IPS-NIHi7 (cell line): ENCODE measurements around the gene TMEM52.
A peak's percentile ranks its signal among the peaks of the same experiment; 100 is the strongest.

Experiments
- DNase-seq: peaks from one replicate; pipeline ENCODE4 v3.0.0; 2012; ENCODE audit warnings: mixed read lengths; ENCODE audit errors: extremely low spot score

The TMEM52 gene

DNA sequence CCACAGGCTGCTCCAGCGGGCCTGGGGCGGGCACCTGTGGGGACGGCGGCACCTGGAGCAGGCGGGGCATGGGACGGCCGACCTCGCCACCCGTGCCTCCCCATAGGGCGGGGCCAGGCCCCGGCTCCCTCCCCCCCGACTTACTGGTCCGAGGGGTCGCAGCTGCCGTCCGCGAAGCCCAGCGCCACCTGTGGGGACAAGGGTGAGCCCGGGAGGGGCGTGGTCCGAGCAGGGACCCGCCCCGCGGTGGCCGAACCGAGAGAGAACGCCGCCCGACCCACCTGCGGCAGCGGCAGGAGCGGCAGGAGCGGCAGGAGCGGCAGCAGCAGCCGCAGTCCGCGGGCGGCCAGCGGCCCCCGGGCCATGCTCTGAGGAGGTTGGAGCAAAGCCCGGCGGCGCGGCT, at the start of gene TMEM52:
Gene TMEM52 (minus strand): TSS at position 379 of the 403 bp plus-strand sequence. CDS start 14 bp downstream, at position 365.
- peak; percentile 81 for DNase-seq

- DNase-seq = no peak
Measured at GRCh38 chr1:1967879-1968278, 48.8 kb upstream of the TMEM52 start.

DNA sequence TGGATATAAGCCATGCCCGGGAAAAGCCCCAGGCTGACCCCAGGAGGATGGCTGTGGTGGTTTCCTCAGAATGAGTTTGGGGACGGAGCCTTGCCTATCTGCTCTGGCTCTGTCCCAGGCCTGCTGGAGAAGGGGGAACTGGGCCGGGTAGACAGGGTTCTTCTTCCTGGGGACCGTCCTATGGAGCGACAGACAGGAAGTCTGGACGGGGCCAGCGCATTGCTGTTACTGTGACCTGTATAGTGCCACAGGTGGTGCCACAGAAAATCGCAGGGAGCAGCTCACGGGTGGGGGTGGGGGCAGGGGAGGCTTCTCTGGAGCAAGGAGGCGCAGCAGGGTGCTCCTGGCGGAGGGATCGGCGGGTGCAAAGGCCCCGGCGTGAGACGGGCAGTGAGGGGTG, 48.1 kb upstream of the TMEM52 start:
- DNase-seq = no peak

DNA sequence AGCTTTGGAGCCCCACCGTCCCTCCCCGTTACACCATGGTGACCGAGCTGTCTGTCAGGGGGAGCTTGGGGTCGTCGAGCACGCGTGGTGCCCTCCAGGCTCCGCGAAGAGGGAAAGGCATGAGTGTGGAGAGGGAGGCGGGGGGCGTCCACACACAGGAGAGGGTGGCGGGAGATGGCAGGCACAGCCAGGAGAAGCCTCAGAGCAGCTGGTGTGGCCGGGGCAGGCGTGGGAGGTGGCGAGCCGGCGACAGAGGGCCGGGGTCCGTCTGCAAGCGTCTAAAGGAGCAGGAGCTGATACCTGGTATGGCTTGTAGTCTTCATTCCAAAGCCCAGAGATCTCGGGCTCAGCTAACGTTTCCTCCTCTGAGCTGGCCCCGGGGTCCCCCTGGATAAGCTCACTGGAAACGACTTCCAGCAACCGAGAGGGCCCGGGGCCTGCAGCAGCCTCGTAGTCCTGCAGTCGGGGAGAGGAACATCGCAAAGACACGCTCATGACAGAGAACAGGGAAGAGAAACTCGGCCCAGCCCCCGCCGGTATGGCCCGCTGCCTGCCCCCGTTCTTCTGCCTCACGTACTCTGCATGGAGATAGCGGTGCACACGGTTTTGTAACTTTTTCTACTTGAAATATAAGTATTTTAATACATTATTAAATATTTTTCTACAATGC, 47.1 kb upstream of the TMEM52 start:
- DNase-seq = no peak

DNA sequence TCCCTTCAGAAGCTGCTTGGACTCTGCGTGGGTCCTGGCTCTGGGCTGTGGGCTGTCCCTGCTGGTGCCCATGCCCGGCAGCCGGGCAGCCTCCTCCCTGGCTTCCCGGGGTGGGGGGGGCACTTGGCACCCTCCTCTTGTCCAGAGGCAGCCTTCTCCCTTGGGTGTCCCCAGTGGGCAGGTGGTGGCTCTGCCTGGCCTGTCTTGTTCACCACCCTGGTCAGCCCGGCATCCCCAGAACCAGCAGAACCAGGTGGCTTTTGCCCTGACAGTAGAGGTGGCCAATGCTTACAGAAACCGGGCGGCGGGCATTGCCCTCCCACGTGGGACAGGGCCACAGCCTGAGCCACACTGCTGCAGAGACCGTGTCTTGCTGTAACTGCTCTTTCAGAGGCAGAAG, 46.5 kb upstream of the TMEM52 start:
- DNase-seq = no peak

DNA sequence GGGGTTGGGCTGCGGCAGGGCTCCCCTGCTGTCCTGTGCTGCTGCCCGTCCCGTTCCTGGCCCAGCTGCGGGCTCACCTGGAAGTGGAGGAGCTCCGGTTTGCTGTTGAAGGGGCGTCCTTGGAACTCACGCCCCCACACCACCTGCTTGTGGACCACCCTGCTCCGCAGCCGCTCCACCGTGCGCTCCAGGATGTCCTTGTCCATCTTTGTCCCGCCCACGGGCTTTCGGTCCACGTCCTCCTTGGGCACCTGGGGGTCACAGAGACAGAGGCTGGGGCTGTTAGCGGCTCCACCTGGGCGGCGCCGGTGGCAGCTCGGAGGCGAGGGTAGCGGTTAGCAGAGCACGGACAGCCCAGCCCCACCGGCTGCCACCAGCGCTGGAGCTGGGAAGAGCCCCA, 45.7 kb upstream of the TMEM52 start:
- DNase-seq = no peak

- no peak for DNase-seq
Measured at GRCh38 chr1:1963570-1963969, 44.5 kb upstream of the TMEM52 start.

- DNase-seq = no peak
Measured at GRCh38 chr1:1962752-1963151, 43.7 kb upstream of the TMEM52 start.

DNA sequence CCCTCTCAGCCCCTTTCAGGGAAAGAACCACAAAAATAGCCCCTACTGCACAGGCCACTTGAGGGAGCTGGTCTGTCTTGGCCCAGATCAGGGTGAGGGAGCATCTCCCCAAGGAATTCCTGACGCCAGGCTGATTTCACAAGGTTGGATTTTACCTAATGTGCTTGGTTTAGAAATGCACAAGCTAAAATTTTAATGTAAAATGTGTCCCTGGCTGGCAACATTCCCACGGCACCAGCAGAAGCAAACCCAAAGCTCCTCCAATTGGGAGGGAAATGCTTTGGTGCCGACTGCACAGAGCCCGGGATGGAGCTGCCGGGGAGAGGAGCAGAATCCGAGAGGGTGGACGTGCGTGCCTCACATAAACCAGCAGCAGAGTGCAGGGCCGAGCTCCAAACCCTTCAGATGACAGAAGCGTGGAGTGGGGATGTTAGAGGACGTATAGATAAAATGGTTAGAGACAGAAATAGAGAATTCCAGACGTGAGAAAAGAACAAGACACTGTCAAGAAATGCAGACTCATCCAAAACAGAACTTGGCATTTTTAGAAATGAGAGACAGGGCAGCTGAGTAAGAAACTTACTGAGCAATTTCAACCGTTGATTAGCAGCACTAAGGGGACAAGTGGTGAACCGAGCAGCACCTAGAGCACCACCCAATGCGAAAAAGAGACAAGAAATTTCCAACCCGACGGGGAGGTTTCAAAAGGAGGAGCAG, 41.6 kb upstream of the TMEM52 start:
- DNase-seq = peak; percentile 57

DNA sequence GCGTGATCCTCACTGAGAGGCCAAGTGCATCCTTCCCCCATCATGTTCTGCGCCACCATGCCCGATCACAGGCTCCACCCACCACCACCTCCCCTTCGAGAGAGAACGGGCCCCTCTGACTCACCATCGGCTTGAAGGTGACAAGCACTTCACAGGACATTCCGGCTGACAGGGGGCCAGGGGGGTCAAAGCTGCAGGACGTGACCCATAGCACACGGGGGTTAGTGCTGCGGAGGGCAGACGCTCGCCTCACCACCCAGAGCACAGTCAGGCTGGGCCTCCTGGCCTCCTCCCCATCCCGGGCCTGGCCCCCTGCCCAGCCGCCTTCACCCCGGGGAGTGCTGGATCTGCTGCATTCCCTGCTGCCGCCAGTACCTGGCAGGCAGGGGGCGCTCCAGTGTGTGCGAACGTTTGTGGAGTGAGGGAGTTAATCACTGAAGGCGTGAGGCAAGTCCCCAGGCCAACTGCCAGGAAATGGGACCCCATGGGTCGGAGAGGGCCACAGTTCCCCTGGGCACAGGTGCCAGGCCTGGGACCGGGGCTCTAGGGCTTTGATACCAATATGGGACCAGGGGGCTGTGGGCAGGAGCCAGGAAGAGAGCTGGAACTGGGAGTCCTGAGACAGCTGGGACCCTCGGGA, 40.9 kb upstream of the TMEM52 start:
- peak; percentile 96 for DNase-seq

- no peak for DNase-seq
Measured at GRCh38 chr1:1959459-1959839, 40.4 kb upstream of the TMEM52 start.

DNA sequence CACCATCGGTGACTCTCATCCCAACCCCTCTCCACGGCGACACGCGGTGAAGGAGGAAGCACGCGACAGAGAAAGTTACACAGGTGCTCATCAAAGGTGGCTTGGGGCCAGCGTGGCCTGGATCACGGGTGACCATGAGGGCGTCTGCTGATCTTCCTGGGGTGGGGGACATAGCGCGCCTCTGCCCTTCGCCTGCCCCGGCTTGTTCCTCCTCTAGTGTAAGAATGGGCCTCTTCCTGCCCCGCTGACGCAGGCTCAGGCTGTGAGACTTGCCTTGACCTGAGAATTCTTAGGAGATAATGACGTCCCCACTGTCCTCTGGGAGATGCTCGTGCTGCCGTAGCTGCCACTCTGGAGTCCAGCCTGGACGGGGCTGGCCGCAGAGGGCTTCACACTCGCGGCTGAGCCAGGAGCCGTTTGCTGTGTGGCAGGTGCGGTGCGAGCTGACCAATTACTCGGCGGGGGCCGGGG, 39.0 kb upstream of the TMEM52 start:
- no peak for DNase-seq

DNA sequence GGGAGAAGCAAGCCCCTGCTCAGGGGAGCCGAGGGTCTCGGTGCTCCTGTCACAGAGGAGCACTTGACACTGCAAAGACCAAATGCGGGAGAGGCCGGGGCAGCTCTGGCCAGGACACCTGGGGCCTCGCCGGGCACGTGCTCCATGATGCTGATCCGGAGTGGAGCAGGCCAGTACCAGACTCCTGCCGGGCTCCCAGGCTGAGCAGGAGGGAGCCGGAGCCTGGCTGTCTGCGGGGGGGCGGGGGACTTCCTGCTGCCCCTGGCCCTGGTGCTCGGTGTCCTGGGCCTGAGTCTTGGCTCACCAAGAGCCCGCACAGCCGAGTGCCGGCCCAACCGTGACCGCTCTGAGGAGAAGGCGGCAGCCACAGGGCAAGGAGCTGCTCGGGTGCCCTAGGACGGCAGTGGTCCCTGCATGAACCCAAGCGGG, 38.5 kb upstream of the TMEM52 start:
- no peak for DNase-seq

DNA sequence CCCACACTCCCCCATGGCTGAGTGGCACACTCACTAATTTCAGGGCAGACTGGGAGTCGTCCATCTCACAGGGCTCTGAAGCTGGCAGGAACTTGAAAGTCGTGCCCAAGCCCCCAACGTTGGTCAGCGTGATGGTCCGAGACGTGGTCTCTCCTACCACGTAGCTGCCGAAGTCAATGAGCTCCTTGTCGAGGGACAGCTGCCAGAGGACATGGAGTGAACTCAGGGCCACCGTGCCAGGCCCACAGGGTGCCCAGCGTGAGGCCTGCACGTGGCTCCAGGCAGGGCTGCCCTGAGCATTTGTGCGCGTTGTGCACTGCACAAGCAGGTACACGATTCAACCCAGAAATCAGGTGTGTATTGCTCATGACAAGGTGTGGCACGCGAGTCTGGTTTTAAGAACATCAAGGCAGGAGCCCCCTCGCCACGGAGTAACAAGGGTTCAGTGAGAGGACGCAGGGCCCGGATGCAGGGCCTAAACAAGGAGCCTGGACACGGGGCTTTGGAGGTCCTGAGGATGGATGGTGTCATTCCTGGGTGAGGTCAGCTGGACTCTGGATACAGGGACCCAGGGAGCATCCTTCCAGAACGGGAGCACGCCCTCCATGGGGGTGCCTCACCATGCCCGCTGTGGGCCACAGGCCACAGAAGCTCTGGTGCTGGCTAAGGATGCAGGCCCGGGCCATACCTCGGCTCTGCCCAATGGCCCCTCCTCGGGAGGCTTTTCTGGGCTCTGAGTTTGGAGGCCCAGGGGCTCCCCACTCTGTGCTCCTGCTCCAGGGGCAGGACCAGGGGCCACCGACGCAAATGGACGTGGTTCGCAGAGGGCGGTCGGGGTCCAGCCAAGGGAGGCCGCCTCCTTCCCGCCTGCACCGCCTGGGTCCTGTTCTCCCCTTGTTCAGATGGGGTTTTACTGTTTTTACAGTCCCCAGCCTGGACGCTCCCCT, 37.8 kb upstream of the TMEM52 start:
- DNase-seq = no peak

DNA sequence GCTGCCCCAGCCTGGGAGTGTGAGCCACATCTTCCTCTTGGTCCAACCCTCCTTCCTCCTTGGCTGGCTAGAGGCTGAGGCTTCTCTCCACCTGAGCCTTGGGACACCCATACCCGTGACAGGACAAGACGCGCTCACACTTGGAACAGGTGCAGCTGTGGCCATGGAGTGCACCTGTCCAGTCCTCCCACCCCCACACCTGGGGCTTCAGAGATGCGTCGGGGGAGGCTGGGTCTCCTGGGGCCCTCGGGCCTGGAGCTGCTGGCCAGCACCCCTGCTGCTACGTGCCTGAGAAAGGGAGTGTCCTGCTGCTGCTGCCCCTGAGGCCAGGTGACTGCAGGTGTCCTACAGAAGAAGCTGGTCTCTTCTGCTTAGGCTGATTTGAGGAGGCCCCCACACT, 37.0 kb upstream of the TMEM52 start:
- DNase-seq = no peak

GRCh38 chr1:1955621-1956094, 36.6 kb upstream of the TMEM52 start:
- DNase-seq = no peak

DNA sequence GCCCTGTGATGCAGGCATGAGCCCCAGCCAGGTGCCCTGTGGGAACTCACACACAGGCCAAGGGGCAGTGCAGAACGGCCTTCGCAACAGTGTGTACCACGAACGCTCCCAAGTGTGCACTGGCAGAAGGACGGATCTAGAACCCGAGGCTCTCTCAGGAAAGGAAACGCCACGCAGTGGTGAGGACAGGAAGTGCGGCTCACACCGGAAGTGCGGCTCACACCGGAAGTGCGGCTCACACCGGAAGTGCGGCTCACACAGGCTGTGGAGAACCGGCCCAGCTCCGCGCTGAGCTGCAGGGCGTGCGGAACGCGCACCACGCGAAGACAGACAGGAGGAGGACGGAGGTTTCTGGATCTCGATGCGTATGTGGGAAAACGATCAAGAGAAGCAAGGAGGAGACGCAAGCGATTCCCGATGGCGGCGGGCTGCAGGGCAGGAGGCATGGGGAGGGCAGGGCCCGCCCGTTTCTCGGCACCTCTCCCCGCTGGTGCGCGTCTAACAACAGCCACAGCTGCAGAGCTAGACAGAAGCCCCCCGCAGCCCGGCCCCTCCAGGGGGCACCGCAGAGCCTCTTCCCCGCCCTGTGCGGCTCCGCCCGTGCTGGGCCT, 35.9 kb upstream of the TMEM52 start:
- DNase-seq = no peak

- DNase-seq = no peak
Measured at GRCh38 chr1:1954015-1954414, 34.9 kb upstream of the TMEM52 start.

DNA sequence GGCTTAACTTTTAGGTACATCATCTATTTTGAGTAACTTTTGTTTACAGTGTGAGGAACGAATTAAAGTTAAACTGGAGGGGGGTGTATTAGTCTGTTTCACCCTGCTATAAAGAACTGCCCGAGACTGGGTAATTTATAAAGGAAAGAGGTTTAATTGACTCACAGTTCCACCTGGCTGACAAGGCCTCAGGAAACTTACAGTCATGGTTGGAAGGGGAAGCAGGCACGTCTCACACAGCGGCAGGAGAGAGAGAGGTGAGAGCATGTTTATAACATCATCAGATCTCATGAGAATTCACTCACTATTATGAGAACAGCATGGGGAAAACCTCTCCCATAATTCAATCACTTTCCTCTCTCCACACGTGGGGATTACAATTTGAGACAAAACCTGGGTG, 31.9 kb upstream of the TMEM52 start:
- no peak for DNase-seq

- DNase-seq = no peak
Measured at GRCh38 chr1:1948783-1949182, 29.7 kb upstream of the TMEM52 start.

DNA sequence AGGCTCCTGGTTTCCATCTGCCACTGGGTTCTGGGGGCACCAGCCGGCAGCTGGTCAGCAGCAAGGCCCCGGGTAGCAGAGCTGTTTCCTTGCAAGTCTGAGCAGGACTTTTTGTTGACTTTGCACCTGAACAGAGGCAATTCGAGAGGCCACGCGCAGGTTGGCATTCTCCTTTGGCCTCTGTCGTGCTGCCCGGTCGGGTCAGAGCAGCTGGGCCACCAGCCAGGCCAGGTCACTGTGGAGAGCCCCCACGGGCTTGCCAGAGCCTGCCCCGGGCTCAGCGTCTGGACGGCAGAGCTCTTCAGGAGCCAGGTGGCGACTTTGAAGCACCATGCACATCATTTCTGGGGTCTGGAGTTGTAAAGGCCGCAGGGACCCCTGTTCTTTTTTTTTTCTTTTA, 28.4 kb upstream of the TMEM52 start:
- DNase-seq = no peak
